ENCODE results near the gene NTM.

DNA sequence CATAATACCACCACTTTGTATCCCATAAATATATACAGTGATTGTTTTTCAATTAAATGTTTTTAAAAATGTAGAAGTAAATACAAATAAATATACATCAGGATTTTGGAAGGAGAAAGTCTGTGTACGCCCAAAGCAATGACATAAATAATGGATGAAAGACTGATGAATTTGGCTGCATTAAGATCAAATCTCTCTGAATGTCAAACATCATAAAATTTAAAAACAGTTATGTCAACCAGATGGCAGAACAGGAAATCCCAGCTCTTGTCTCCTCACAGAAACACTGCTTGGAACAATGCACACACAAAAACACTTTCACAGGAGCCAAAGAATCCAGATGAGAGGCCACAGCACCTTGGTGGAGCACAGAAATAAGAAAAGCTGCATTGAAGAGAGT, 332.9 kb downstream of the NTM start:
- TF ChIP-seq, protein P1, sequence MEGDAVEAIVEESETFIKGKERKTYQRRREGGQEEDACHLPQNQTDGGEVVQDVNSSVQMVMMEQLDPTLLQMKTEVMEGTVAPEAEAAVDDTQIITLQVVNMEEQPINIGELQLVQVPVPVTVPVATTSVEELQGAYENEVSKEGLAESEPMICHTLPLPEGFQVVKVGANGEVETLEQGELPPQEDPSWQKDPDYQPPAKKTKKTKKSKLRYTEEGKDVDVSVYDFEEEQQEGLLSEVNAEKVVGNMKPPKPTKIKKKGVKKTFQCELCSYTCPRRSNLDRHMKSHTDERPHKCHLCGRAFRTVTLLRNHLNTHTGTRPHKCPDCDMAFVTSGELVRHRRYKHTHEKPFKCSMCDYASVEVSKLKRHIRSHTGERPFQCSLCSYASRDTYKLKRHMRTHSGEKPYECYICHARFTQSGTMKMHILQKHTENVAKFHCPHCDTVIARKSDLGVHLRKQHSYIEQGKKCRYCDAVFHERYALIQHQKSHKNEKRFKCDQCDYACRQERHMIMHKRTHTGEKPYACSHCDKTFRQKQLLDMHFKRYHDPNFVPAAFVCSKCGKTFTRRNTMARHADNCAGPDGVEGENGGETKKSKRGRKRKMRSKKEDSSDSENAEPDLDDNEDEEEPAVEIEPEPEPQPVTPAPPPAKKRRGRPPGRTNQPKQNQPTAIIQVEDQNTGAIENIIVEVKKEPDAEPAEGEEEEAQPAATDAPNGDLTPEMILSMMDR (IDR thresholded peaks at IDR 0.05): no peak
- TF ChIP-seq EP300 (IDR thresholded peaks at IDR 0.05) (no peak), POLR2A (IDR thresholded peaks at IDR 0.05) (no peak)
